Coronary artery (tissue), 2 donors: ENCODE measurements around the gene RNF41.
A peak's percentile ranks its signal among the peaks of the same experiment; 100 is the strongest.
"Not testable (repeated sequence)": the region's sequence is repeated elsewhere in the genome, so short reads cannot be mapped to it uniquely, and the experiment has no call there.

Experiments
- DNase-seq: peaks from one replicate; pipeline ENCODE4 v3.0.0-alpha.2; 2017; ENCODE audit warnings: low spot score
- H3K27ac ChIP-seq, 2 donors: fragments of 200-600 bp; sonication (generic); one replicate each; pipeline ENCODE4 v1.5.1; 2016 to 2019
- H3K4me3 ChIP-seq: fragments of 200-600 bp; sonication (generic); 2 replicates; pipeline ENCODE4 v1.5.1; 2016; ENCODE audit warnings: mild to moderate bottlenecking, moderate library complexity
- TF ChIP-seq, protein P1 (sequence below): fragments of 200-600 bp; sonication (generic); IDR thresholded peaks from one replicate; pipeline ENCODE4 v1.5.1; 2019; ENCODE audit warnings: antibody characterized with exemption

RNF41 gene

DNA sequence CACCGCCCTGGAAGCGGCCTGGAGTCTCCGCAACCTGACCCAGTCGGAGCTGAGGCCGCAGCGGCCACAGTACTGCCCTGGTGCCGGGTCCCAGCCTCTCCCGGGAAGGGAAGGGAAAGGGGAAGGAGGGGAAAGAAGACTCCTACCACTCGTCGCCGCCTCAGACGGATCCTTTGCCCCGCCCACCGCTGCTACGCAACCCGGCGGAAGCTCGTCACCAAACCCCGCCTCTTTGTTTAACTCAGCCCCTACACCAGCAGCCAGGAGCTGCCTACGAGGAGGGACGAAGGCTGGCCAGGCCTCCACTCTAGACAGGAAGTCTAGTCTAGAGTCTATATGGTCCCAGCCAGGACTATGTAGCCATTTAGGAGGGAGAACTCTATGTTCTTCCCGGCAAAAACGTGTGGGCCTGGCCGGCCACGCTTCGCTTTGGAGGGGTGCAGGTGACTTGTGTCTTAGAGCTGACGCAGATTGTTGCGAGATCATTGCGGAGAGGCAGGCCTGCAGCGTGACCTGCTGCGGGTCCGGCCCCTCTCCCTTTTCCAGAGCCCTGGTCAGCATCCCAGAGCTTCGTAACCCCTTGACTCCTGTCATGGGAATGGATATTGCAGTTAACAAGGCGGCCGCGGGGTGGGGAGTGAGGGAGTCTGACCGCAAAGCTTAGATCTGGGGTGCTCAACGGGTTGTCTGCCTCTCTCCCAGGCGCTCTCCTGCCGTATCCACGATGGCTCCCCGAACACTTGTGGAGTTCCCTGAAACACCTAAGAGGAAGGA, at the start of gene RNF41:
Gene RNF41, minus strand, starts transcription at position 166 of the 774 bp plus-strand sequence. CDS start 7,875 bp downstream, outside the sequence.
- peak; percentile 99 for DNase-seq
- Histone ChIP-seq H3K27ac (peak within 1 kb of the TSS; percentile 95 to 98), H3K4me3 (peak within 1 kb of the TSS; percentile 85)
- TF ChIP-seq, protein P1, sequence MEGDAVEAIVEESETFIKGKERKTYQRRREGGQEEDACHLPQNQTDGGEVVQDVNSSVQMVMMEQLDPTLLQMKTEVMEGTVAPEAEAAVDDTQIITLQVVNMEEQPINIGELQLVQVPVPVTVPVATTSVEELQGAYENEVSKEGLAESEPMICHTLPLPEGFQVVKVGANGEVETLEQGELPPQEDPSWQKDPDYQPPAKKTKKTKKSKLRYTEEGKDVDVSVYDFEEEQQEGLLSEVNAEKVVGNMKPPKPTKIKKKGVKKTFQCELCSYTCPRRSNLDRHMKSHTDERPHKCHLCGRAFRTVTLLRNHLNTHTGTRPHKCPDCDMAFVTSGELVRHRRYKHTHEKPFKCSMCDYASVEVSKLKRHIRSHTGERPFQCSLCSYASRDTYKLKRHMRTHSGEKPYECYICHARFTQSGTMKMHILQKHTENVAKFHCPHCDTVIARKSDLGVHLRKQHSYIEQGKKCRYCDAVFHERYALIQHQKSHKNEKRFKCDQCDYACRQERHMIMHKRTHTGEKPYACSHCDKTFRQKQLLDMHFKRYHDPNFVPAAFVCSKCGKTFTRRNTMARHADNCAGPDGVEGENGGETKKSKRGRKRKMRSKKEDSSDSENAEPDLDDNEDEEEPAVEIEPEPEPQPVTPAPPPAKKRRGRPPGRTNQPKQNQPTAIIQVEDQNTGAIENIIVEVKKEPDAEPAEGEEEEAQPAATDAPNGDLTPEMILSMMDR, result no peak

DNA sequence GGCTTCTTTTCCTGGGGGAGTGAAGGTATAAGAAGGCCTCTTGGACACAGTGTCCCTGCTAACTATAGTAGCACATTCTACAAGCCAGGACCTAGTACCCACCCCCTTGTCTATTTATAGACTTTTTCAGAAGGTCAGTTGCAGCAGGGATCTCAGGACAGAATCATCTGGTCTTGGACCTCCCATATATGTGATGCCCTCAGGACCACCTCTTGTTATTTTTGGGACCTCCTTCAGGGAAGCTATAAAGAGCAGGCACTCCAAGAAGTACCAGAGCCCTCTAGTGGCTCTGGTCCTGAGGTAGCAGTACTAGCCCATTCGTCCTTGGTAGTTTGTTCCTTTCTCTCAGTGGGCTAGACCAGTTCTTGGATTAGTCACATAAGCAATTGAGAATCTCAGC, 49.3 kb upstream of the RNF41 start:
- TF ChIP-seq, protein P1, result no peak
- Histone ChIP-seq H3K27ac (peak overlapping the region; percentile 33 to 49), H3K4me3 (no peak overlapping the region)
- no peak for DNase-seq

DNA sequence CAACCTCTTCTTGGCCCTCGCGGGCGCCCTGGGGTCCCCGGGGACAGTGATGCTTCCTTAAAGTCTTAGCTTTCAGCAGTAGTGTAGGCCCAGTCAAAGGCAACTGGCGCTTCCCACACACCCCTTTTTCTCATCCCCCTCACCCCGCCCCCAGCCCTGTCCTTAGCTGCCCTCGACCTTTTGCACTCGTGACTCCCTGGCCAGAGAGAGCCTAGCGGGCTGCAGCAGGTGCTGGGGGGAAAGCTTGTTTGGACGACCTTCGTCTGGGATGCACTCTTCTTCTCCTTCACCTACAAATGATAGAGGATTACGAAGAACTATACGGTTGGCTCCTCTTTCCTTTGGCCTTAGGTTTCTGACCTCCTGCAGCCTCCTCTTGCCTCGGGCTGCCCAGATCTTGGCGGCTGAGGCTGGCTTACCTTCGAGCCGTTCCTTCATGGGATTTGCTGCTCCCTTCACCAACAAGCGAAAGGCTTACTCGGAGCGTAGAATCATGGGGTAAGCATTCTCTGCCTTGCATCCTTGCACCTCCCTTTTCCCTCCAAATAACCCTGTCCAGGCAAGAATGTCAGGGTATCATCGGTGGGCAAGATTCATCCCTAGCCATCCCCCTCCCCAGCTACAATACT, 45.8 kb upstream of the RNF41 start:
- TF ChIP-seq, protein P1, result no peak
- peak overlapping the region; percentile 75 for H3K4me3 ChIP-seq
- no peak for DNase-seq
- peak overlapping the region; percentile 85 to 93 for H3K27ac ChIP-seq

DNA sequence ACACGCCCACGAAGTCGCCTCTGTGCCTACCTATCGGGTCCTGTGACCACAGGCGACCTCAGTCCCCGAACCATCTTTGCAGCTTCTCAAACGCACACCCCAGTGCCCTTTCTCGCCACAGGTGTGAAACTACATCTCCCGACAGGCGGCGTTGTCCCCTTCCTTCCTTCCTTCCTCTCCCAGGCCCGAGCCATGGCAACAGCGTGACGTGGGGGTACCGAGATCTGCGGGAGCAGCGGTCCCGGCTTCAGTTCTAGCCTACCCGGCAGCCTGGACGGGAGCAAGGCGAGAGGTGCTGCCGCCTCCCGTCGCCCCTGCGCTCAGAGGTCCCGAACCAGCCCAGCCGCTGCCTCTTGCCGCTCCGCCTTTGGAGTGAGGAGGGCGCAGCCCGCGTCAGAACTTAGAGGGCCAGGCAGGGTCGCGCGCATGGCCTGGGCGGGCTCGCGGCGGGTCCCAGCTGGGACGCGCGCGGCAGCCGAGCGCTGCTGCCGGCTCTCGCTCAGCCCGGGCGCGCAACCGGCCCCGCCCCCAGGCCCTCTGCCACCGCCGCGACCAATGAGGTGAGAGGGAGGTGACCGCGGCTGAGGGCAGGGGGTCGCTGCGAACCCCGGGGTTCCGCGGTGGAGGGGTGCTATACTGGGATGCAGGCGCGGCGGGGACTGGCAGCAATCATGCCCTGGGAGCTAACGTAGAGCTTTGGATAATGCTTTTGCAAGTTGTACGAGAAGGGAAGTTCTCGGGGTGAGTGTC, 45.1 kb upstream of the RNF41 start, which contains the start of gene COQ10A:
Gene COQ10A, plus strand, starts transcription at position 250 of the 750 bp plus-strand sequence. Its CDS starts 177 bp downstream, at position 427.
- peak within 1 kb of the TSS; percentile 85 to 93 for H3K27ac ChIP-seq
- H3K4me3 ChIP-seq, result peak within 1 kb of the TSS; percentile 75
- peak; percentile 94 for DNase-seq
- TF ChIP-seq, protein P1, result peak; percentile 68

DNA sequence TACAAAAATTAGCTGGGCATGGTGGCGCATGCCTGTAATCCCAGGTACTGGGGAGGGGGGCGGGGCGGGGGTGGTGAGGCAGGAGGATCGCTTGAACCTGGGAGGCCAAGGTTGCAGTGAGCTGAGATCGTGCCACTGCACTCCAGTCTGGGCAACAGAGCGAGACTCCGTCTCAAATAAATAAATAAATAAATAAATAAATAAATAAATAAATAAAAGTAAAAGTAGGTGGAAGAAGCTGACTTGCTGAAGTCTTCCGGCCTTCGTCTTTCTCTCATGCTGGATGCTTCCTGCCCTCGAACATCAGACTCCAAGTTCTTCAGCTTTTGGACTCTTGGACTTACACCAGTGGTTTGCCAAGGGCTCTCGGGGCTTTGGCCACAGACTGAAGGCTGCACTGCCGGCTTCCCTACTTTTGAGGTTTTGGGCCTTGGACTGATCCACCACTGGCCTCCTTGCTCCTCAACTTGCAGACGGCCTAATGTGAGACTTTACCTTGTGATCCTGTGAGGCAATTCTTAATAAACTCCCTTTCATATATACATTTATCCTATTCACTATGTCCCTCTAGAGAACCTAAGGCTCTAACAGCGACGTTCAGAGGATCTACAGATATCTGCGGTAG, 44.5 kb upstream of the RNF41 start:
- Histone ChIP-seq H3K4me3 (peak overlapping the region; percentile 75), H3K27ac (peak overlapping the region; percentile 85 to 93)
- DNase-seq, result not testable (repeated sequence)

DNA sequence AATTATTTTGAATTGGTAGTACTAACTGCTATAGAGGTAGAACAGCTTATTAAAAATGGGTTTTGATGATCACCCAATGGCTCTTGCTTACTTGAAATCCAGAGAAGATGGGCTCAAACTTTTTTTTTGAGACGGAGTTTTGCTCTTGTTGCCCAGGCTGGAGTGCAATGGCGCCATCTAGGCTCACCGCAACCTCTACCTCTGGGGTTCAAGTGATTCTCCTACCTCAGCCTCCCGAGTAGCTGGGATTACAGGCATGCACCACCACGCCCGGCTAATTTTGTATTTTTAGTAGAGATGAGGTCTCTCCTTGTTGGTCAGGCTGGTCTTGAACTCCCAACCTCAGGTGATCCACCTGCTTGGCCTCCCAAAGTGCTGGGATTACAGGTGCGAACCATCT, 41.2 kb upstream of the RNF41 start:
- H3K27ac ChIP-seq, DNase-seq, H3K4me3 ChIP-seq: not testable (repeated sequence)

DNA sequence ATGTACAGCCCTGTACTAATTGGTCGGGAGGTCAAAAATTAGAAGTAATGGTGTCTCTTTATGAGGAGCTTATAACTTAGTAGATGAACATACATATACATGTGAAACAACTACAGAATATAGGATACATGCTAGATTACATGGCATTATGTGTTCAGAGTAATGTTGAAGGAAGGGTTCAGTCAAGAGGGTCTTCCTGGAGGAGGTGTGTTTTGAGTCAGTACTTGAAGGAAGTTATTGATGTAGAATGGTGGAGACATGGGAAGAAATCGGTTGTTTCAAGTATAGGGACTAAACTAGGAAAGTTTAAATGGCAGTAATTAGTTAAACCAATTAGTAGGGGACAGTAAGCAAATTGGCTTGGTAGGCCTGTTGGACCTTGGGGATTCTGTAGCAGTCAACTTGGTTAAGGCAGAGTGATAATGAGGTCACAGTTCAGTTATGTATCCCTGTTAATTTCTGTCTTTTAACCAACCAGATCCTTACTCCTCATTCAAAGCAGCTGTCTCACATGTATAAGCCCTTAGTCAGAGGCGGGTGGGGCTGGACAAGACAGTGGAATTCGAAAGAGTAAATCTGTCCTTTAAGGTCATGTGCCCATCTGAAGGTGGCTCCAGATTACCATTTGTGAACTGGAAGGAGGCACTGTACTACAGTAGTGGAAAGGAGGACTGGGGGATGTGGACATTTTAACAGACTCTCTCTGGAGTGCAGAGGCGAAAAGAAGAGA, 39.9 kb upstream of the RNF41 start:
- TF ChIP-seq, protein P1, result no peak
- H3K4me3 ChIP-seq, result no peak overlapping the region
- no peak for DNase-seq
- no peak overlapping the region for H3K27ac ChIP-seq
